ENCODE results near the gene CTXN2. TPM values are rescaled to one million over a fixed set of nuclear protein-coding genes. Genes with fewer than 3 reads are reported as not detected.

CTXN2 gene
- total RNA-seq (2021) (not detected in 2 replicates), Bru-seq, nascent RNA (not detected), BruChase-seq, experiment 1, labeled RNA remaining after a 2-hour chase (not detected), BruChase-seq, experiment 2, labeled RNA remaining after a 6-hour chase (not detected)
- long read RNA-seq, result 0 reads

- Histone ChIP-seq H3K27ac (no peak within 1 kb of the TSS), H4K20me1 (ENCODE audit: insufficient read depth) (no peaks in the 10 kb centered on the region), H3K4me1 (replicated peaks; ENCODE audit: insufficient read depth) (no peaks in the 10 kb centered on the region), H3K9me2 (ENCODE audit: insufficient read depth) (no peaks in the 10 kb centered on the region), H3K36me3 (ENCODE audit: low read depth) (no peaks in the 10 kb centered on the region), H3K27me3 (ENCODE audit: insufficient read depth, low read depth) (no peaks in the 10 kb centered on the region), H3F3A (ENCODE audit: insufficient read depth, low read depth) (no peaks in the 10 kb centered on the region), H3K79me2 (ENCODE audit: low read depth) (no peaks in the 10 kb centered on the region), H3K4me3 (no peak within 1 kb of the TSS), H2AFZ (no peak within 1 kb of the TSS), H3K9me3 (ENCODE audit: insufficient read depth, low read depth) (no peaks in the 10 kb centered on the region), H3K4me2 (no peak within 1 kb of the TSS)
- ChIA-PET CTCF (no interaction called here), POLR2A (ENCODE audit: unreplicated experiment) (no interaction called here)
- TF ChIP-seq CTCF (conservative IDR thresholded peaks at IDR 0.05), result no peak
- no peak for TF ChIP-seq EZH2 (IDR thresholded peaks at IDR 0.05; ENCODE audit: low read depth)
- intact Hi-C loops (cut with micrococcal nuclease; ENCODE audit: unreplicated experiment), result no loop called here
- BruUV-seq (replicated peaks), result no TSS peak
- DNase-seq, result no peak
These were observed at the start of gene CTXN2 for GRCh38 chr15:48191574-48192225. CTXN2 (plus strand) TSS chr15:48191665; CDS start chr15:48201301, 9,636 bp downstream.

GRCh38 chr15:48143856-48144255 lies 47.6 kb upstream of the CTXN2 start:
- Histone ChIP-seq H2AFZ (no peak overlapping the region), H3K9me3 (ENCODE audit: insufficient read depth, low read depth) (no peaks in the 10 kb centered on the region), H3F3A (ENCODE audit: insufficient read depth, low read depth) (no peaks in the 10 kb centered on the region), H3K36me3 (ENCODE audit: low read depth) (no peaks in the 10 kb centered on the region), H3K4me1 (replicated peaks; ENCODE audit: insufficient read depth) (no peaks in the 10 kb centered on the region), H3K27ac (no peak overlapping the region), H3K27me3 (ENCODE audit: insufficient read depth, low read depth) (0 out of 2 replicates have a peak, but pooled peaks cover 4% of the 10 kb centered on the region), H4K20me1 (ENCODE audit: insufficient read depth) (no peaks in the 10 kb centered on the region), H3K9me2 (ENCODE audit: insufficient read depth) (no peaks in the 10 kb centered on the region), H3K4me3 (no peak overlapping the region), H3K4me2 (no peak overlapping the region), H3K79me2 (ENCODE audit: low read depth) (no peaks in the 10 kb centered on the region)
- intact Hi-C loops (cut with micrococcal nuclease; ENCODE audit: unreplicated experiment), result no loop called here
- DNase-seq, result no peak
- POLR2A ChIA-PET (ENCODE audit: unreplicated experiment), result no interaction called here
- CTCF ChIA-PET, result no interaction called here
- BruUV-seq (replicated peaks), result no TSS peak
- no peak for TF ChIP-seq EZH2 (IDR thresholded peaks at IDR 0.05; ENCODE audit: low read depth)
- no peak for TF ChIP-seq CTCF (conservative IDR thresholded peaks at IDR 0.05)

- no peak overlapping the region for H3K4me3 ChIP-seq
- H2AFZ ChIP-seq, result no peak overlapping the region
- POLR2A ChIA-PET (ENCODE audit: unreplicated experiment), result no interaction called here
- H3K4me2 ChIP-seq, result no peak overlapping the region
- no TSS peak for BruUV-seq (replicated peaks)
- no peaks in the 10 kb centered on the region for H4K20me1 ChIP-seq (ENCODE audit: insufficient read depth)
- DNase-seq, result no peak
- H3K27me3 ChIP-seq (ENCODE audit: insufficient read depth, low read depth), result no peaks in the 10 kb centered on the region
- no peak overlapping the region for H3K27ac ChIP-seq
- no peaks in the 10 kb centered on the region for H3K36me3 ChIP-seq (ENCODE audit: low read depth)
- no peaks in the 10 kb centered on the region for H3K79me2 ChIP-seq (ENCODE audit: low read depth)
- no peaks in the 10 kb centered on the region for H3K9me3 ChIP-seq (ENCODE audit: insufficient read depth, low read depth)
- H3K9me2 ChIP-seq (ENCODE audit: insufficient read depth), result no peaks in the 10 kb centered on the region
- H3K4me1 ChIP-seq (replicated peaks; ENCODE audit: insufficient read depth), result no peaks in the 10 kb centered on the region
- CTCF ChIA-PET, result no interaction called here
- no peak for TF ChIP-seq EZH2 (IDR thresholded peaks at IDR 0.05; ENCODE audit: low read depth)
- TF ChIP-seq CTCF (conservative IDR thresholded peaks at IDR 0.05), result no peak
- intact Hi-C loops (cut with micrococcal nuclease; ENCODE audit: unreplicated experiment), result no loop called here
- H3F3A ChIP-seq (ENCODE audit: insufficient read depth, low read depth), result no peaks in the 10 kb centered on the region
These were observed 46.6 kb upstream of the CTXN2 start for GRCh38 chr15:48144889-48145288.

Data from PC-9 (cell line).